Peyer's patch (tissue), 4 donors: Measurements from ENCODE around the gene SLC25A45.

Experiments used
- POLR2A ChIP-seq, 2 donors: fragments of 450-650 bp; IDR thresholded peaks; one replicate each; pipeline ENCODE4 v1.5.1; 2017; ENCODE audit warnings: antibody characterized with exemption in 2 of 2, mild to moderate bottlenecking in 2 of 2, moderate library complexity in 2 of 2
- TF ChIP-seq, protein P1 (sequence below), 6 experiments: fragments of 450-650 bp in 4 of 6; fragments of 200-600 bp in 2 of 6; sonication (generic) in 1 of 6; IDR thresholded peaks; one replicate each; pipeline ENCODE4 v1.5.1; 2017 to 2019; ENCODE audit warnings: antibody characterized with exemption in 6 of 6, mild to moderate bottlenecking in 3 of 6, moderate library complexity in 1 of 6

GRCh38 chr11:65334696-65335295 lies 47.6 kb downstream of the SLC25A45 start:
- TF ChIP-seq, protein P1, sequence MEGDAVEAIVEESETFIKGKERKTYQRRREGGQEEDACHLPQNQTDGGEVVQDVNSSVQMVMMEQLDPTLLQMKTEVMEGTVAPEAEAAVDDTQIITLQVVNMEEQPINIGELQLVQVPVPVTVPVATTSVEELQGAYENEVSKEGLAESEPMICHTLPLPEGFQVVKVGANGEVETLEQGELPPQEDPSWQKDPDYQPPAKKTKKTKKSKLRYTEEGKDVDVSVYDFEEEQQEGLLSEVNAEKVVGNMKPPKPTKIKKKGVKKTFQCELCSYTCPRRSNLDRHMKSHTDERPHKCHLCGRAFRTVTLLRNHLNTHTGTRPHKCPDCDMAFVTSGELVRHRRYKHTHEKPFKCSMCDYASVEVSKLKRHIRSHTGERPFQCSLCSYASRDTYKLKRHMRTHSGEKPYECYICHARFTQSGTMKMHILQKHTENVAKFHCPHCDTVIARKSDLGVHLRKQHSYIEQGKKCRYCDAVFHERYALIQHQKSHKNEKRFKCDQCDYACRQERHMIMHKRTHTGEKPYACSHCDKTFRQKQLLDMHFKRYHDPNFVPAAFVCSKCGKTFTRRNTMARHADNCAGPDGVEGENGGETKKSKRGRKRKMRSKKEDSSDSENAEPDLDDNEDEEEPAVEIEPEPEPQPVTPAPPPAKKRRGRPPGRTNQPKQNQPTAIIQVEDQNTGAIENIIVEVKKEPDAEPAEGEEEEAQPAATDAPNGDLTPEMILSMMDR (IDR thresholded peaks at IDR 0.05): no peak
- TF ChIP-seq POLR2A (IDR thresholded peaks at IDR 0.05): no peak
